PFSK-1 (cell line): ENCODE results near the gene IRX6.

ENCODE experiments used
- FOXP2 ChIP-seq: optimal IDR thresholded peaks from 2 replicates; pipeline ENCODE3; 2011; ENCODE audit warnings: borderline replicate concordance, control low read depth, inconsistent platforms; ENCODE audit not compliant: insufficient read depth; ENCODE audit errors: extremely low read length, extremely low read depth
- POLR2AphosphoS5 ChIP-seq: IDR thresholded peaks from 2 replicates; pipeline ENCODE4 v1.6.1; 2012; ENCODE audit warnings: low read depth, mild to moderate bottlenecking, control low read depth, low read length, moderate library complexity
- REST ChIP-seq, 2 experiments: IDR thresholded peaks; 2 replicates each; pipeline versions ENCODE4 v1.6.1 to v1.8.0; 2011 to 2012; ENCODE audit warnings: low read depth in 2 of 2, low read length in 2 of 2, control low read depth in 1 of 2, inconsistent platforms in 1 of 2, mild to moderate bottlenecking in 1 of 2, moderate library complexity in 1 of 2; ENCODE audit not compliant: insufficient read depth in 1 of 2
- SIN3A ChIP-seq: IDR thresholded peaks from 2 replicates; pipeline ENCODE4 v1.6.1; 2012; ENCODE audit warnings: mild to moderate bottlenecking, low read length, moderate library complexity, borderline replicate concordance; ENCODE audit not compliant: insufficient read depth
- TAF1 ChIP-seq: IDR thresholded peaks from 2 replicates; pipeline ENCODE4 v1.6.1; 2012; ENCODE audit warnings: low read length, control low read depth, borderline replicate concordance; ENCODE audit not compliant: insufficient read depth

IRX6 gene

DNA sequence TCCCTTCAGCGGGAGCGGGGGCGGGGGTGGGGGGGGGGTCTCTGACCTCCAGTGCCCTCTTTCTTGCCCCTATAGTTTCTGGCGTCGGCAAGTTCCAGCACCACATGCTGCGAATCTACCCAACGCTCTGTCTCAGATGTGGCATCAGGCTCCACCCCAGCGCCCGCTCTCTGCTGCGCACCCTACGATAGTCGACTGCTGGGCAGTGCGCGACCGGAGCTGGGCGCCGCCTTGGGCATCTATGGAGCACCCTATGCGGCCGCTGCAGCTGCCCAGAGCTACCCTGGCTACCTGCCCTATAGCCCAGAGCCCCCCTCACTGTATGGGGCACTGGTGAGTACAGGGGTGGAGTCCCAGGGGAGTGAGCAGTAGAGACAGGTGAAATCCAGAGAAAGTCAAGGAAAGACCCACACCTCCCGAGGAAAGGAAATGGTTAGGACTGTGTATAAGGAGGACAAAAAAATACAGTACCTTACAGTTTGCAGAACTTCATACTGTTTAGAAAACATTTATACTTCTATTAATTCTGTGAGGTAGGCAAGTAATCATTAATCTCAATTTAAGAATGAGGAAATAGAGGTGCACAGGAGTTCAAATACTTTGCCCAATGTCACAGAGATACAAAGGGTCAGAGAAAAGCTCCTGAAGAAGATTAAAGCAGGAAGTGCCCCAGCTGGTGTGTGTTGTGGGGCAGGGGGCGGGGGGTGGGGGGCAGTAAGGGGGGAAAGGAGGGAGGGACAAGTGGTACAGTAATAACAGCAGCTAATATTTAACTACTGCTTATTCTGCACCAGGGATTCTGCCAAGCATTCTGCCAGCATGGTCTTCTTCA lies 2.5 kb downstream of the IRX6 start:
- TF ChIP-seq TAF1 (no peak), SIN3A (no peak), REST (IDR thresholded peaks at IDR 0.05; ENCODE audit: insufficient read depth in 1 of 2, low read depth in 2 of 2, low read length in 2 of 2) (no peak), POLR2AphosphoS5 (no peak), FOXP2 (no peak)

DNA sequence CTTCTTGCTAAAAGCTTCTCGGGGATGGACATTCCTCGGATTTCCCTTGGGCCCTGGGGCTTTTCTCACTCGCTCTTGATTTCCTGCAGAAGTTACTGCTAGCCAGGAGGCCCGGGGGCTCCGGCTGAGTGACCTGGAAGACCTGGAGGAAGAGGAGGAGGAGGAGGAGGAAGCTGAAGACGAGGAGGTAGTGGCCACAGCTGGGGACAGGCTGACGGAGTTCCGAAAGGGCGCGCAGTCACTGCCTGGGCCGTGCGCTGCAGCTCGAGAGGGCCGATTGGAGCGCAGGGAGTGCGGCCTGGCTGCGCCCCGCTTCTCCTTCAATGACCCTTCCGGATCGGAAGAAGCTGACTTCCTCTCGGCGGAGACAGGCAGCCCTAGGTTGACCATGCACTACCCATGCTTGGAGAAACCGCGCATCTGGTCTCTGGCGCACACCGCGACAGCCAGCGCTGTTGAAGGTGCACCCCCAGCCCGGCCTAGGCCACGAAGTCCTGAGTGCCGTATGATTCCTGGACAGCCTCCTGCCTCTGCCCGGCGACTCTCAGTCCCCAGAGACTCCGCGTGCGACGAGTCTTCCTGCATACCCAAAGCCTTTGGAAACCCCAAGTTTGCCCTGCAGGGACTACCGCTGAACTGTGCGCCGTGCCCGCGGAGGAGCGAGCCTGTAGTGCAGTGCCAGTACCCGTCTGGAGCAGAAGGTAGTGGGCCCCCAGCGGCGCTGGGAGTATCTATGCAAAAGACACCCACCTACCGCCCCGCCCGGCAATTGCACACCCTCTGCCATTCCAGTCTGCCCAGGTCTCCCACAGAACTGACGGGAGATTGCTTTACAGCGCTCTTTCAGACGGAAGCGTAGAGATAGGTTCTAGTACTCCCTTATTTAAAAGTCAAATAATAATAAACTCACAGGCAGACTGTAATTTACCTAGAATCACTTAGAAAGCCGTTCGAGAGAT lies 4.9 kb downstream of the IRX6 start:
- no peak for TF ChIP-seq SIN3A
- TF ChIP-seq TAF1, result no peak
- no peak for TF ChIP-seq REST (IDR thresholded peaks at IDR 0.05; ENCODE audit: insufficient read depth in 1 of 2, low read depth in 2 of 2, low read length in 2 of 2)
- no peak for TF ChIP-seq FOXP2
- no peak for TF ChIP-seq POLR2AphosphoS5

DNA sequence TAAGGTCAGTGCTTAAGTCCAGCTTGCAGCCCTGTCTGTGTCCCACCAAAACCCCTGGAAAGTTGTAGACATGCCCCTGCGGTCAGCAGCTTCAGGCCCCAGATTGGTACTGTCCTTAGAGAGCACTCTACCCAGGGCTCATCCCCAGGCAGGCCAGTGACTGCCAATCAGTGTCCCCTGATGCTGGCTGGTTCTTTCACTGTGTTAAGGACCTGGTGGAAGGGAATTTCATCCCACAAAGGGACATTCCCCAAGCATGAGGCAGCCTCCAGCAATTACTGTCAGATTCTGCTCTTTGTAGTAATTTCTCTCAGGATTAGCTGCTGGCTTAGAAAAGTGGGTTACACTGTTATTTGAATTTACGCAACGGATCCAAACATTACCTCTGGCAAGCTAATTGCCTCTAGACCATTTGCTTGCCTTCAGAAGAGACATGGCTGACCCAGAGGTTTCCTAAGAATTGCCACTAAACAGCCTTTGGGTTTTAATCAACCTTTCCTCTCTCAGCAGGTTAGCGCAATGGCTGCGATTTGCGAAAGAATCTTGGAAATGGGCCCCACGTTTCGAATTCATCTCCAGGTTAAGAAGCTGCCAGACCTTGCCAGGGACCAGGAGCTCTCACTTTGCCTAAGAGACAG lies 5.9 kb downstream of the IRX6 start:
- TF ChIP-seq REST (IDR thresholded peaks at IDR 0.05; ENCODE audit: insufficient read depth in 1 of 2, low read depth in 2 of 2, low read length in 2 of 2) (no peak), FOXP2 (no peak), SIN3A (no peak), POLR2AphosphoS5 (no peak), TAF1 (no peak)

GRCh38 chr16:55330781-55331647 lies 7.0 kb downstream of the IRX6 start:
- no peak for TF ChIP-seq REST (IDR thresholded peaks at IDR 0.05; ENCODE audit: insufficient read depth in 1 of 2, low read depth in 2 of 2, low read length in 2 of 2)
- TF ChIP-seq TAF1, result no peak
- TF ChIP-seq POLR2AphosphoS5, result no peak
- TF ChIP-seq SIN3A, result no peak
- TF ChIP-seq FOXP2, result no peak
